Trophoblast cell (in vitro differentiated cells and primary cell): Measurements from ENCODE around the gene P4HA2.

Experiments used
- DNase-seq, 2 donors: peaks; one replicate each; pipeline ENCODE4 v3.0.0-alpha.2; 2016
- H2AFZ ChIP-seq: 2 replicates; pipeline ENCODE4 v1.6.1; 2013; ENCODE audit warnings: low read length, moderate library complexity, mild to moderate bottlenecking; ENCODE audit not compliant: insufficient read depth, poor library complexity
- H2AK5ac ChIP-seq: 2 replicates; pipeline ENCODE4 v1.6.1; 2013; ENCODE audit warnings: mild to moderate bottlenecking, low read length
- H2BK120ac ChIP-seq: 2 replicates; pipeline ENCODE4 v1.6.1; 2013; ENCODE audit warnings: low read length, mild to moderate bottlenecking, moderate library complexity; ENCODE audit not compliant: insufficient read depth, poor library complexity
- H2BK12ac ChIP-seq: 2 replicates; pipeline ENCODE4 v1.6.1; 2013; ENCODE audit warnings: mild to moderate bottlenecking, low read length, moderate library complexity
- H2BK5ac ChIP-seq: 2 replicates; pipeline ENCODE4 v1.6.1; 2013; ENCODE audit warnings: low read length, low read depth, moderate library complexity, mild to moderate bottlenecking; ENCODE audit not compliant: poor library complexity
- H3K14ac ChIP-seq: 2 replicates; pipeline ENCODE4 v1.6.1; 2013; ENCODE audit warnings: mild to moderate bottlenecking, low read length
- H3K18ac ChIP-seq: 2 replicates; pipeline ENCODE4 v1.6.1; 2013; ENCODE audit warnings: mild to moderate bottlenecking, low read length
- H3K23ac ChIP-seq: 2 replicates; pipeline ENCODE4 v1.6.1; 2013; ENCODE audit warnings: low read length
- H3K27ac ChIP-seq: 2 replicates; pipeline ENCODE4 v1.5.1; 2013; ENCODE audit warnings: low read depth, mild to moderate bottlenecking, inconsistent platforms, low read length, moderate library complexity
- H3K27me3 ChIP-seq: 2 replicates; pipeline ENCODE4 v1.6.1; 2013; ENCODE audit warnings: inconsistent platforms, mild to moderate bottlenecking, low read length, moderate library complexity; ENCODE audit not compliant: insufficient read depth
- H3K36me3 ChIP-seq, 2 experiments: 1 replicate in 1 of 2; 2 replicates in 1 of 2; pipeline ENCODE4 v1.6.1; 2013; ENCODE audit warnings: low read length in 2 of 2, mild to moderate bottlenecking in 2 of 2, moderate library complexity in 1 of 2; ENCODE audit not compliant: insufficient read depth in 2 of 2, control insufficient read depth in 1 of 2
- H3K4ac ChIP-seq: 2 replicates; pipeline ENCODE4 v1.6.1; 2013; ENCODE audit warnings: low read depth, mild to moderate bottlenecking, low read length, moderate library complexity
- H3K4me1 ChIP-seq, 2 experiments: 1 replicate in 1 of 2; 2 replicates in 1 of 2; pipeline ENCODE4 v1.6.1; 2013; ENCODE audit warnings: low read length in 2 of 2, mild to moderate bottlenecking in 2 of 2, moderate library complexity in 1 of 2; ENCODE audit not compliant: insufficient read depth in 2 of 2, control insufficient read depth in 1 of 2
- H3K4me2 ChIP-seq: 2 replicates; pipeline ENCODE4 v1.6.1; 2013; ENCODE audit warnings: inconsistent platforms, mild to moderate bottlenecking, low read length, moderate library complexity
- H3K4me3 ChIP-seq: 2 replicates; pipeline ENCODE4 v1.5.1; 2013; ENCODE audit warnings: mild to moderate bottlenecking, low read depth, low read length, inconsistent platforms
- H3K79me1 ChIP-seq: one replicate; pipeline ENCODE4 v1.6.1; 2013; ENCODE audit warnings: low read length
- H3K79me2 ChIP-seq: 2 replicates; pipeline ENCODE4 v1.6.1; 2013; ENCODE audit warnings: low read length, mild to moderate bottlenecking; ENCODE audit not compliant: control insufficient read depth, insufficient read depth, poor library complexity
- H3K9ac ChIP-seq: 2 replicates; pipeline ENCODE4 v1.6.1; 2013; ENCODE audit warnings: mild to moderate bottlenecking, low read length
- H3K9me3 ChIP-seq: 2 replicates; pipeline ENCODE4 v1.6.1; 2013; ENCODE audit warnings: low read depth, mild to moderate bottlenecking, control low read depth, inconsistent platforms, low read length; ENCODE audit not compliant: insufficient read depth
- H4K12ac ChIP-seq: 2 replicates; pipeline ENCODE4 v1.6.1; 2013; ENCODE audit warnings: low read depth, mild to moderate bottlenecking, low read length, moderate library complexity
- H4K8ac ChIP-seq: 2 replicates; pipeline ENCODE4 v1.6.1; 2013; ENCODE audit warnings: low read depth, mild to moderate bottlenecking, low read length, moderate library complexity
- H4K91ac ChIP-seq: one replicate; pipeline ENCODE4 v1.6.1; 2013; ENCODE audit warnings: low read depth, mild to moderate bottlenecking, low read length, moderate library complexity
- WGBS: extraction: QIAGEN DNeasy Blood & Tissue Kit; methylation state at CpG from one replicate; pipeline ENCODE4 v1.1.7; 2013; ENCODE audit warnings: missing lambda C conversion rate; ENCODE audit not compliant: insufficient read length, insufficient coverage; ENCODE audit errors: extremely low coverage; 5-methylcytosine and 5-hydroxymethylcytosine counted together

The P4HA2 gene

DNA sequence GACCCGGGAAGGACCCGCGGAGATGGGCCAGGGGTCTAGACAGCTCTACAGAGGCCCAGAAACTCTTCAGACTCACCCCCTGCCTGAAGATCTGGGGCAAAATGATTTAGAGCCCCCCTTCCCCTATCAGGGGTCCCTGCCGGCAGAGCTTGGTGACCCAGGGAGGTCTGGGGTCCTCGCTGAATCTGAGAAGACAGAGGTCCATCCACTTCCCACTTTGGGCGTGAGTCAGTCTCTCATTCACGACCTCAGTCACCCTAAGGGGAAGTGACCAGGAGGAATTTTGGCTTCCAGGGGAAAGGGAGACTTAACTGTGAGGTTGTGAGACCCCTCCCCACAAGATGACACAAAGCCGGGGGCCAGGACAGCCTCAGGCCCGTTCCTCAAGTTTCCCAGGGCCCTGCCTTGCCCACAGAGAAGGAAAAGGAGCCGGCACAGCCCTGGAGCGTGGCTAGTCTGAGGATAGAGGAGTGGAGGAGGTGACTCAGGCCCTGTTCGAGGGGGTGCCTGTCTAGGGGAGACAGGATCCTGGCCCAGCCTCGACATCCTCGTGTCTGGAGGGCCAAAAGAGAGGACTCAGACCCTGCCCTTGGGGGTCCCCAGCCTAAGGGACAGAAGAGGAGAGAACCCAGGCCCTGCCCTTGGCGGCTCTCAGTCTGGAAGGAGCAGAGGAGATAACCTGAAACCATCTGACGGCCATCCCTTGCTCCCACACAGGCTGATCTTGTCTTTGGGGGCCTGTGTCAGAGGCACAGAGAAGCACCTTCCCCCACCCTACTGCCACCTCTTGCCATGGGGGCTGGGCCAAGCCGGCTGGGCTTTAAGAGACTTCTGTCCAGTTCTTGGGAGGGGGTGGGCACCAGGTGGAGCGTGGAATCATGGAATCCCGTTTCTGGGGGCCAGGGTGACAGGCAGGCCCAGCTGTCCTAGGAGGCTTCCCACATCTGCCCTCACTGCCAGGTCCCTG is 30.7 kb upstream of the P4HA2 start:
- Histone ChIP-seq H2BK5ac (peak overlapping the region; percentile 24), H2BK120ac (peak overlapping the region; percentile 67), H3K4me2 (peak overlapping the region; percentile 85), H3K79me1 (peaks cover 13% of the 10 kb centered on the region), H2BK12ac (peak overlapping the region; percentile 68), H3K9ac (no peak overlapping the region), H3K36me3 (peaks cover 0 to 6% of the 10 kb centered on the region in 2 experiments), H3K14ac (peak overlapping the region; percentile 71), H3K18ac (peak overlapping the region; percentile 77), H4K91ac (peak overlapping the region; percentile 74), H4K8ac (peak overlapping the region; percentile 67), H3K79me2 (peaks cover 7% of the 10 kb centered on the region), H2AFZ (peak overlapping the region; percentile 6), H3K4me3 (no peak overlapping the region), H3K4me1 (peaks cover 15 to 28% of the 10 kb centered on the region in 2 experiments), H2AK5ac (peak overlapping the region; percentile 53), H3K4ac (peak overlapping the region; percentile 13), H3K27ac (no peak overlapping the region), H3K23ac (no peak overlapping the region), H3K9me3 (no peaks in the 10 kb centered on the region), H3K27me3 (no peaks in the 10 kb centered on the region), H4K12ac (peak overlapping the region; percentile 24)
- WGBS, result no CpG with 5 or more reads among the region's 19 CpGs
- peak in 1 of 2 donors; percentile 13 for DNase-seq

DNA sequence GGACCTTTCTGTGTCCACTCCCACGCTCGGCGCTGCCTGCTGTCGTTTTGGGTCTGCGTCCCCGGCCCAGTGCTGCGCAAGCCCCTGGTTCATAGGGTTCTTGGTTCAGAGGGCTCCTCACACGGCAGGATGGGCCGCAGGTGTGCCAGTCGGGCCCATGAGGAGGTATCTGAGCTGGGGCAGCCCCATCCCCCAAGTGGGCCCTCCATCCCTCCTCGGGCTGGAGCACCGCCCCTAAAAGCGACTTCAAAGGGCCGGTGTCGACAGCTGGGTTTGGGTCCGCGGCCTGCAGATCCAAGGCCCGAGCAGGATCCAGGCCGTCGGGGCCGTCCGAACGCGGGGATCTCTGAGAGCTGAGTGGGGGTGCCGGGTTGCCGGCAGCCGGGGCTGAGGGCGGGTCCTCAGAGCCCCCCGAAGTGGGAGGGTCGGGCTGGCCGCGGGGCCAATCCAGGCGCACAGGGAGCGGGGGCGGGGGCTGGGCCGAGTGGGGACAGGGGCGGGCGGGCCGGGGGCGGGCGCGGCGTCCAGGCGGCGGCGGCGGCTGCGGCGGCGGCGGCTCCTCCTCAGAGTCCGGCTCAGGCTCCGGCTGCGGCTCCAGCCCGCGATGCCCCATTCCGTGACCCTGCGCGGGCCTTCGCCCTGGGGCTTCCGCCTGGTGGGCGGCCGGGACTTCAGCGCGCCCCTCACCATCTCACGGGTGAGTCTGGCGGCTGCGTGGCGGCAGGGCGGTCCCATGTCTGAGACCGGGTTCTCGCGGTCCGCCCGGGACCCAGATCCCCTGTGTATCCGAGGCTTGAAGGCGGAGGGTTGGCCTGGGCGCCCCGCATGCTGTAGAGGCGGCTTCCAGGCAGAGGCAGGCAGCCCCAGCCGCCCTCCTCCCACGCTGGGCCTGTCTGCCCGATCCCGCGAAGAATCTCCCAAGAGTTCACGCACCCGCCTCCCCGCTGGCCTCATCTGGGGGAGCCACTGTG is 29.8 kb upstream of the P4HA2 start, which contains the start of gene PDLIM4:
TSS of gene PDLIM4 (plus strand) at position 566 of the 971 bp plus-strand sequence. CDS start at position 605, 39 bp downstream.
- H3K9ac ChIP-seq, result peak within 1 kb of the TSS; percentile 31
- H4K91ac ChIP-seq, result peak within 1 kb of the TSS; percentile 74
- peaks cover 0 to 4% of the 10 kb centered on the region in 2 experiments for H3K36me3 ChIP-seq
- peak in 1 of 2 donors; percentile 24 for DNase-seq
- H3K4me2 ChIP-seq, result peak within 1 kb of the TSS; percentile 85
- H3K27ac ChIP-seq, result no peak within 1 kb of the TSS
- H3K79me1 ChIP-seq, result peaks cover 13% of the 10 kb centered on the region
- H3K4me1 ChIP-seq, result peaks cover 15 to 28% of the 10 kb centered on the region in 2 experiments
- peak within 1 kb of the TSS; percentile 77 for H3K4me3 ChIP-seq
- H3K27me3 ChIP-seq, result no peaks in the 10 kb centered on the region
- H3K23ac ChIP-seq, result no peak within 1 kb of the TSS
- H4K12ac ChIP-seq, result peak within 1 kb of the TSS; percentile 46
- peak within 1 kb of the TSS; percentile 53 for H2AK5ac ChIP-seq
- peak within 1 kb of the TSS; percentile 24 for H2BK5ac ChIP-seq
- H3K4ac ChIP-seq, result peak within 1 kb of the TSS; percentile 49
- H3K14ac ChIP-seq, result peak within 1 kb of the TSS; percentile 71
- peak within 1 kb of the TSS; percentile 67 for H2BK120ac ChIP-seq
- no peaks in the 10 kb centered on the region for H3K9me3 ChIP-seq
- peak within 1 kb of the TSS; percentile 84 for H4K8ac ChIP-seq
- peak within 1 kb of the TSS; percentile 77 for H3K18ac ChIP-seq
- peaks cover 7% of the 10 kb centered on the region for H3K79me2 ChIP-seq
- peak within 1 kb of the TSS; percentile 68 for H2BK12ac ChIP-seq
- WGBS, result no CpG with 5 or more reads among the region's 88 CpGs
- H2AFZ ChIP-seq, result peak within 1 kb of the TSS; percentile 87

DNA sequence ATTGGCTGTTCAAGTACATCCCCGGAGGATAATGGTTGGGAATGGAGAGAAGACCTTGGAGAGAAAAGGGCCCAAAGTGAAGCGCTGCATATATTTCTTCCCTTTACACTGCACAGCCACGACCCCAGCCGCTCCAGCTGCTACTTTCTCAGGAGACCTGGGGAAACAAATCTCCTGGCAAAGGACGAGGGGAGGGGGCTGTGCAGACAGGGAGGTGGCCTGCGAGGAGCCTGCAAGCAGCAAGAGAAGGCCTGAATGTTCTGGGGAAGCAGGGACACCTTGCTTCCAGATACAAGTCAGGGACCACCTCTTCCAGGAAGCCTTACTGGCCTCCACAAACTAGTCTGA is 29.1 kb upstream of the P4HA2 start:
- peak overlapping the region; percentile 84 for H4K8ac ChIP-seq
- no peaks in the 10 kb centered on the region for H3K9me3 ChIP-seq
- no peak overlapping the region for H3K27ac ChIP-seq
- peak overlapping the region; percentile 54 for H3K4me2 ChIP-seq
- no peak overlapping the region for H3K23ac ChIP-seq
- peaks cover 15 to 28% of the 10 kb centered on the region in 2 experiments for H3K4me1 ChIP-seq
- H3K14ac ChIP-seq, result no peak overlapping the region
- H2BK120ac ChIP-seq, result peak overlapping the region; percentile 37
- peaks cover 13% of the 10 kb centered on the region for H3K79me1 ChIP-seq
- no peak overlapping the region for H2BK5ac ChIP-seq
- H4K12ac ChIP-seq, result peak overlapping the region; percentile 46
- no peak overlapping the region for H2AK5ac ChIP-seq
- H3K27me3 ChIP-seq, result no peaks in the 10 kb centered on the region
- no peak overlapping the region for H3K4ac ChIP-seq
- H4K91ac ChIP-seq, result no peak overlapping the region
- no peak overlapping the region for H2AFZ ChIP-seq
- DNase-seq, result no peak
- H3K36me3 ChIP-seq, result no peaks in the 10 kb centered on the region
- peaks cover 7% of the 10 kb centered on the region for H3K79me2 ChIP-seq
- H3K4me3 ChIP-seq, result no peak overlapping the region
- no peak overlapping the region for H3K9ac ChIP-seq
- peak overlapping the region; percentile 66 for H3K18ac ChIP-seq
- no CpG with 5 or more reads among the region's 6 CpGs for WGBS
- H2BK12ac ChIP-seq, result peak overlapping the region; percentile 15
